Measurements from ENCODE around the gene GPC2.
A peak's percentile ranks its signal among the peaks of the same experiment; 100 is the strongest.
"Not testable (repeated sequence)": the region's sequence is repeated elsewhere in the genome, so short reads cannot be mapped to it uniquely, and the experiment has no call there.

Gene GPC2

DNA sequence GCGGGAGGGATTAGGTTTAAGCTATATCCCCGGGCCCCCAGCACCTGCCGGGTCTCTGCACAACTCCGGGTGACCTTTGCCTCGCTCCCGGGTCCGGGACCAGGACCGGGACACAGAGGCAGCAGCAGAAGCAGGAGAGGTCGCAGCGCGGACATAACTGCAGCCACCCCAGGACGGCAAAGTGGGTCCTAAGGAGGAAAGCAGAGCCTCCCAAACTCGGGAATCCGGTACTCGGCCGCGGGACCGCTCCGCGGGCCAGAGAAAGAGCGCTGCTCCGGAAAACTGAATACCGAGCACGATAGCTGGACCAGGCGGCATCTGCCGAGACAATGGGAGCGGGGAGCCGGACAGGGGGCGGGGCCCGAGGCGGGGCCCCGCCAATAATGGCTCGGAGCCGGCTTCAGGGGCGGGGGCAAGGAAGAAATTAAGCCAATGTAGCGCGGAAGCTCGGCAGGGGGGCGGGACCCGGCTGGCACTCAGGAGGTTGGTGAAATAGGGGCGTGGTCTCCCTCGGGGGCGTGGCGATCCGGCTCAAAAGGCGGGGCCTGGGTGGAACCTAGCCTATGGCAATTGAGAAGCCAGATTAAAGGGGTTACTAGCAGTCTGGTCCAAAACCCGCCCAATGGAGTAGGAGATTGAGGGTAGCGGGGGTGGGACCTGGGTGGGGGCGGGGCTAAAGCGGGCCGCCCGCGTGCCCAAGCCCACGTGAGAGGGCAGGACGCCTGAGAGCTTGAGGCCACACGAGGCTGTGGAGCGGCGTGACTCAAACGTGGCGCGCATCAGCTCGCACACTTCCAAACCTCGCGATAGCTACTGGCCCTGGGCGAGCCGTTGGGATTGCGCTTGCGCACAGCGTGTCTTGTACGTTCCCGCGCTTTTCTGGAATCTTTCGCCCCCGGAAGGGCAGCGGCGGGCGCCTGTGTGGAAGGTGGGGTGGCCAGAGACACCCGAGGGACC is at the start of gene GPC2, which contains the start of gene STAG3:
GPC2 (minus strand) TSS at position 337 of the 957 bp plus-strand sequence; CDS start at position 155, 182 bp downstream.
STAG3 (plus strand) TSS at position 874 of the 957 bp plus-strand sequence. CDS start 2,639 bp downstream, outside the sequence.
- peak; percentile 97 for DNase-seq (ENCODE audit: low read depth)
- TF ChIP-seq, protein P1, sequence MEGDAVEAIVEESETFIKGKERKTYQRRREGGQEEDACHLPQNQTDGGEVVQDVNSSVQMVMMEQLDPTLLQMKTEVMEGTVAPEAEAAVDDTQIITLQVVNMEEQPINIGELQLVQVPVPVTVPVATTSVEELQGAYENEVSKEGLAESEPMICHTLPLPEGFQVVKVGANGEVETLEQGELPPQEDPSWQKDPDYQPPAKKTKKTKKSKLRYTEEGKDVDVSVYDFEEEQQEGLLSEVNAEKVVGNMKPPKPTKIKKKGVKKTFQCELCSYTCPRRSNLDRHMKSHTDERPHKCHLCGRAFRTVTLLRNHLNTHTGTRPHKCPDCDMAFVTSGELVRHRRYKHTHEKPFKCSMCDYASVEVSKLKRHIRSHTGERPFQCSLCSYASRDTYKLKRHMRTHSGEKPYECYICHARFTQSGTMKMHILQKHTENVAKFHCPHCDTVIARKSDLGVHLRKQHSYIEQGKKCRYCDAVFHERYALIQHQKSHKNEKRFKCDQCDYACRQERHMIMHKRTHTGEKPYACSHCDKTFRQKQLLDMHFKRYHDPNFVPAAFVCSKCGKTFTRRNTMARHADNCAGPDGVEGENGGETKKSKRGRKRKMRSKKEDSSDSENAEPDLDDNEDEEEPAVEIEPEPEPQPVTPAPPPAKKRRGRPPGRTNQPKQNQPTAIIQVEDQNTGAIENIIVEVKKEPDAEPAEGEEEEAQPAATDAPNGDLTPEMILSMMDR (IDR thresholded peaks at IDR 0.05; ENCODE audit: low read length, missing control alignments): no peak
- peak within 1 kb of the TSS; percentile 79 for H3K4me3 ChIP-seq (replicated peaks; ENCODE audit: low read depth, low read length)

DNA sequence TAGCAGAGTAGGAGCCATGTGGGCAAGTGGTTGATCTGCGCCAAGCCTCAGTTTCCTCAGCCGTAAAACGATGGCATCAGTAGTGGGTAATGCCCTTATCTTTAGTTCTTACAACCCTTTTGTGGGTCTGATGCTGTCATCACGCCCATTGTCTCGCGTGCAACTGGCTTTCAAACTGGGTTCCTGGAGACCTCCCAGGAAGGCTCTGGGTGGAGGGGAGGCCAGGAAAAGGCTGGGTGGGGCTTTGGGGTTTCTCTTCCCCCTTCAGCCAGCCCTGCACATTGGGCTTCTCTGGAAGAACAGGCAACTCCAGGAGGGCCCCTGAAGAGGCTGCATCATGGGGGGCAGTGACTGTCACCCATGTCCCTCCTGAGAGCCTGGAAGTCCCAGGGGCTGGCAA is 47.7 kb upstream of the GPC2 start:
- not testable (repeated sequence) for DNase-seq (ENCODE audit: low read depth); H3K4me3 ChIP-seq (replicated peaks; ENCODE audit: low read depth, low read length)

GRCh38 chr7:100223376-100223927 is 46.3 kb upstream of the GPC2 start:
- not testable (repeated sequence) for H3K4me3 ChIP-seq (replicated peaks; ENCODE audit: low read depth, low read length); DNase-seq (ENCODE audit: low read depth)

DNA sequence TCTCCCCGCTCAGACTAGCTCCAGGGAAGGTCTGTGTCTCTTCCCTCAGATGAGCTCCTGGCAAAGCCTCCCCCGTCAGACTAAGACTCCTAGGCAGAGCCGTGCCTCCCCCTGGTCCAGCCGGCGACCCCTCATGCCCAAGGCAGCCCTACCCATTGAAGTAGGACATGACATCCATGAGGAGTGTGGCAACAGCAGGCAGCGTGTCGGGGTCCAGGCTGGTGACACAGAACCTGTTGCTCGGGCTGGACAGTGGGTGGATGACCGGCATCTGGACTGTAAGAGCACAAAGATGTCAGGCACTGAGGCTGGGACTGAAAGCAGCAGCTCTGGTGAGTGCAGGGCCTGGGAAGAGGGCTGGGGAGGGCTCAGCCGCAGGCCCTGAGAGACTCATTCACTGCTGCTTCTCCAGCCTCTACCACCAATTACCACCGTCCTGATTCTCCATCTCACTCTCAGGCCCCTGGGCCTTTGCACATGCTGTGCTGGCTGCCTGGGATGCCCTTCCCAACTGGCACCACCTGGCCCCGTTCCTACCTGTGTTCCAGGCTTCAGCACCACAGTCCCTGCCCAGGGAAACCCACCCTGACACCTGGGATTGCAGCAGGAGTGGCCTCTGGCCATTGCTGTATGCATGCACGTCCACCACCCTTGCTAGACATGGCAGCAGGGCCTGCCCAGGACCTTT is 45.4 kb upstream of the GPC2 start:
- TF ChIP-seq, protein P1 (IDR thresholded peaks at IDR 0.05; ENCODE audit: low read length, missing control alignments): no peak
- no peak for DNase-seq (ENCODE audit: low read depth)
- no peak overlapping the region for H3K4me3 ChIP-seq (replicated peaks; ENCODE audit: low read depth, low read length)

- no peak for DNase-seq (ENCODE audit: low read depth)
- TF ChIP-seq, protein P1 (IDR thresholded peaks at IDR 0.05; ENCODE audit: low read length, missing control alignments): no peak
Measured at GRCh38 chr7:100221767-100222444, 44.7 kb upstream of the GPC2 start.

DNA sequence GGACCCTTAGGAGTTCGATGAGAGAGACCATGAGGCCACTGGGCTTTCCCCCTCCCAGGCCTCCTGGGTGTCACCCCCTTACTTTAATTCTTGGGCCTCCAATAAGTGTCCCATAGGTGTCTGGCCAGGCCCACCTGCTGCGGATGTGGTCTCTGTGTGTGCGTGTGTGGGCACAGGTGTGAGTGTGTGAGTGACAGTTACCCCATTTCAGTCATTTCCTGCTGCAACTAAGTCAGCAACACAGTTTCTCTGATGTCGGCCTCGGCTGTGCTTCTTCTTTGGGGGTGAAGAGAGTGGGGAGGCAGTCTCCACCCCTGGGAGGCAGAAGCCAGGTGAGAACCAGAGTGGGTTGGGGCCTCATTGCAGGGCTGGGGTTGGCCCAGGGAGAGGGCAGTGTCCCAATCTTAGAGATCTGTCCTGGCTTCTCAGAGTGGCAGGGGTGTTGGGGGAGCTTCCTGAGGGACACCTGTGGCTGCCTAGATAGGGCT is 44.1 kb upstream of the GPC2 start:
- DNase-seq (ENCODE audit: low read depth): no peak
- TF ChIP-seq, protein P1 (IDR thresholded peaks at IDR 0.05; ENCODE audit: low read length, missing control alignments): no peak
- H3K4me3 ChIP-seq (replicated peaks; ENCODE audit: low read depth, low read length): no peak overlapping the region

More at GRCh38 chr7:100221767-100222444, 44.7 kb upstream of the GPC2 start:
- no peak overlapping the region for H3K4me3 ChIP-seq (replicated peaks; ENCODE audit: low read depth, low read length)

- no peak for DNase-seq (ENCODE audit: low read depth)
- H3K4me3 ChIP-seq (replicated peaks; ENCODE audit: low read depth, low read length): no peak overlapping the region
Measured at GRCh38 chr7:100220586-100221230, 43.5 kb upstream of the GPC2 start.

DNA sequence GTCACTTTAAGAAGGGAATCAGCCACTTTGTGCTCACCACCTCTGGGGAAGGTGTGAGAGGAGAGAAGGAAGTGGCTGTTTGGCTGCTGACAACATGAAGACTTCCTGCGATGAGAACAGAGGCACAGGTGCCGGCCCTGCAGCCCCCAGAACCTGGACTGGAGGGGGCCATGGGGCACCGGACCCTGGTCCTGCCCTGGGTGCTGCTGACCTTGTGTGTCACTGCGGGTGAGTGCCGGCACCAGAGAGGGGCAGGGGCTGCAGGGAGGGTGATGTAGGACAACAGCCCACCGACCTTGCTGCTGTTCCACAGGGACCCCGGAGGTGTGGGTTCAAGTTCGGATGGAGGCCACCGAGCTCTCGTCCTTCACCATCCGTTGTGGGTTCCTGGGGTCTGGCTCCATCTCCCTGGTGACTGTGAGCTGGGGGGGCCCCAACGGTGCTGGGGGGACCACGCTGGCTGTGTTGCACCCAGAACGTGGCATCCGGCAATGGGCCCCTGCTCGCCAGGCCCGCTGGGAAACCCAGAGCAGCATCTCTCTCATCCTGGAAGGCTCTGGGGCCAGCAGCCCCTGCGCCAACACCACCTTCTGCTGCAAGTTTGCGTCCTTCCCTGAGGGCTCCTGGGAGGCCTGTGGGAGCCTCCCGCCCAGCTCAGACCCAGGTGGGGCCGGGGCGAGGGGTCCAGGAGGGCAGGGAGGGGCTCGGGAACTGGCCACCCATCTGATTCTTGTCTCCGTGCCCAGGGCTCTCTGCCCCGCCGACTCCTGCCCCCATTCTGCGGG is 42.8 kb upstream of the GPC2 start, which contains the start of gene PVRIG:
PVRIG (plus strand) TSS at position 149 of the 785 bp plus-strand sequence; CDS start at position 171, 22 bp downstream.
- not testable (repeated sequence) for DNase-seq (ENCODE audit: low read depth); H3K4me3 ChIP-seq (replicated peaks; ENCODE audit: low read depth, low read length)

More at GRCh38 chr7:100220586-100221230, 43.5 kb upstream of the GPC2 start:
- TF ChIP-seq, protein P1 (IDR thresholded peaks at IDR 0.05; ENCODE audit: low read length, missing control alignments): no peak

Data from fibroblast of pulmonary artery (primary cell).